CD14-positive monocyte (primary cell): Measurements from ENCODE around the gene CDRT4. TPM values are rescaled to one million over a fixed set of nuclear protein-coding genes. Genes with fewer than 3 reads are reported as not detected.

ENCODE experiments used
- DNase-seq, 3 donors: peaks; one replicate each; pipeline ENCODE4 v3.0.0-alpha.2; 2011 to 2022
- H2AFZ ChIP-seq: 2 replicates; pipeline ENCODE4 v1.6.0; 2012; ENCODE audit warnings: mild to moderate bottlenecking, low read depth, low read length, inconsistent platforms; ENCODE audit not compliant: insufficient read depth, poor library complexity, severe bottlenecking
- H3K27ac ChIP-seq, 2 donors: 1 replicate in 1 of 2; 2 replicates in 1 of 2; pipeline ENCODE4 v1.5.1; 2012 to 2013; ENCODE audit warnings: low read length in 2 of 2, control low read depth in 1 of 2, inconsistent platforms in 1 of 2, low read depth in 1 of 2, mild to moderate bottlenecking in 1 of 2
- H3K27me3 ChIP-seq, 2 donors: one replicate each; pipeline versions ENCODE4 v1.6.0 to v1.6.1; 2011 to 2013; ENCODE audit warnings: low read length in 2 of 2; ENCODE audit not compliant: control insufficient read depth in 2 of 2, insufficient read depth in 2 of 2
- H3K36me3 ChIP-seq, 2 donors: replicated peaks in 1 of 2; 1 replicate in 1 of 2; 2 replicates in 1 of 2; pipeline versions ENCODE4 v1.5.1 to v1.6.1; 2012 to 2013; ENCODE audit warnings: low read length in 2 of 2, control low read depth in 1 of 2, inconsistent platforms in 1 of 2, mild to moderate bottlenecking in 1 of 2; ENCODE audit not compliant: insufficient read depth in 2 of 2, control insufficient read depth in 1 of 2
- H3K4me1 ChIP-seq, 2 donors: 1 replicate in 1 of 2; 2 replicates in 1 of 2; pipeline versions ENCODE4 v1.5.1 to v1.6.1; 2012 to 2013; ENCODE audit warnings: low read length in 2 of 2, control low read depth in 1 of 2, inconsistent platforms in 1 of 2, mild to moderate bottlenecking in 1 of 2, moderate library complexity in 1 of 2; ENCODE audit not compliant: insufficient read depth in 2 of 2, control insufficient read depth in 1 of 2
- H3K4me2 ChIP-seq: replicated peaks from 2 replicates; pipeline ENCODE3; 2012; ENCODE audit warnings: low read length, moderate library complexity, mild to moderate bottlenecking; ENCODE audit not compliant: poor library complexity, severe bottlenecking; ENCODE audit errors: extremely low read depth
- H3K4me3 ChIP-seq, 3 experiments: fragments of 200-600 bp in 1 of 3; sonication (generic) in 1 of 3; replicated peaks in 1 of 3; 1 replicate in 2 of 3; 2 replicates in 1 of 3; pipeline ENCODE4 v1.5.1; 2011 to 2013; ENCODE audit warnings: low read length in 3 of 3, mild to moderate bottlenecking in 3 of 3, control low read depth in 2 of 3, low read depth in 2 of 3, inconsistent platforms in 1 of 3, moderate library complexity in 1 of 3
- H3K79me2 ChIP-seq: 2 replicates; pipeline ENCODE4 v1.6.0; 2012; ENCODE audit warnings: mild to moderate bottlenecking, control low read depth, inconsistent platforms, low read length, moderate library complexity; ENCODE audit not compliant: insufficient read depth
- H3K9ac ChIP-seq: 2 replicates; pipeline ENCODE4 v1.6.0; 2017; ENCODE audit warnings: low read length, mild to moderate bottlenecking; ENCODE audit not compliant: insufficient read depth, poor library complexity, severe bottlenecking
- H3K9me3 ChIP-seq, 2 donors: replicated peaks in 1 of 2; 1 replicate in 1 of 2; 2 replicates in 1 of 2; pipeline versions ENCODE4 v1.5.1 to v1.6.1; 2012 to 2013; ENCODE audit warnings: low read length in 2 of 2, control low read depth in 1 of 2; ENCODE audit not compliant: control insufficient read depth in 1 of 2, insufficient read depth in 1 of 2
- H4K20me1 ChIP-seq: 2 replicates; pipeline ENCODE4 v1.6.0; 2012; ENCODE audit warnings: mild to moderate bottlenecking, low read length, control low read depth, moderate library complexity; ENCODE audit not compliant: insufficient read depth
- H3K27ac Mint-ChIP-seq, 7 donors: one replicate each; pipeline ENCODE4 v1.8.0; 2020; ENCODE audit warnings: mild to moderate bottlenecking in 7 of 7, mixed read lengths in 7 of 7, moderate library complexity in 6 of 7, inconsistent platforms in 2 of 7
- H3K27me3 Mint-ChIP-seq, 3 donors: one replicate each; pipeline ENCODE4 v1.8.0; 2021 to 2022; ENCODE audit warnings: low read depth in 3 of 3, mild to moderate bottlenecking in 3 of 3, mixed read lengths in 3 of 3, moderate library complexity in 3 of 3, inconsistent platforms in 1 of 3
- H3K36me3 Mint-ChIP-seq, 2 donors: one replicate each; pipeline ENCODE4 v1.8.0; 2020; ENCODE audit warnings: mixed read lengths in 2 of 2, inconsistent platforms in 1 of 2, mild to moderate bottlenecking in 1 of 2
- H3K4me1 Mint-ChIP-seq: one replicate; pipeline ENCODE4 v1.8.0; 2020; ENCODE audit warnings: mild to moderate bottlenecking, mixed read lengths
- H3K4me3 Mint-ChIP-seq, 2 donors: one replicate each; pipeline ENCODE4 v1.8.0; 2020; ENCODE audit warnings: mild to moderate bottlenecking in 2 of 2, mixed read lengths in 2 of 2, moderate library complexity in 1 of 2
- H3K9me3 Mint-ChIP-seq, 7 donors: one replicate each; pipeline ENCODE4 v1.8.0; 2020 to 2022; ENCODE audit warnings: mixed read lengths in 7 of 7, mild to moderate bottlenecking in 6 of 7, moderate library complexity in 6 of 7, inconsistent platforms in 2 of 7
- CTCF ChIP-seq: fragments of 200-600 bp; IDR thresholded peaks from one replicate; pipeline ENCODE4 v1.8.0; 2022; ENCODE audit warnings: antibody characterized with exemption, mild to moderate bottlenecking
- WGBS: methylation state at CpG from one replicate; pipeline ENCODE4 v1.1.5; 2013; ENCODE audit warnings: missing lambda C conversion rate; ENCODE audit not compliant: insufficient coverage; 5-methylcytosine and 5-hydroxymethylcytosine counted together
- intact Hi-C, 2 donors: fragments of 100-400 bp; cut with micrococcal nuclease; formaldehyde crosslinking; loops; one replicate each; pipeline versions ENCODE4 v1.15.0 to v1.15.1; 2023
- polyA plus RNA-seq, 3 donors: library from polyadenylated mRNA; depleted of rRNA in 1 of 3; unstranded in 2 of 3; stranded (reverse) in 1 of 3; fragments of 300-500 nt in 2 of 3; fragments of >200 nt in 1 of 3; fragmentation: Illumina TruSeq in 2 of 3; gene quantifications; 1 replicate in 2 of 3; 2 replicates in 1 of 3; pipeline ENCODE4 v1.2.3, GENCODE V29; 2012 to 2021

Gene CDRT4
- polyA plus RNA-seq, 3 donors, result 0.34 to 0.71 TPM; not detected in 1

DNA sequence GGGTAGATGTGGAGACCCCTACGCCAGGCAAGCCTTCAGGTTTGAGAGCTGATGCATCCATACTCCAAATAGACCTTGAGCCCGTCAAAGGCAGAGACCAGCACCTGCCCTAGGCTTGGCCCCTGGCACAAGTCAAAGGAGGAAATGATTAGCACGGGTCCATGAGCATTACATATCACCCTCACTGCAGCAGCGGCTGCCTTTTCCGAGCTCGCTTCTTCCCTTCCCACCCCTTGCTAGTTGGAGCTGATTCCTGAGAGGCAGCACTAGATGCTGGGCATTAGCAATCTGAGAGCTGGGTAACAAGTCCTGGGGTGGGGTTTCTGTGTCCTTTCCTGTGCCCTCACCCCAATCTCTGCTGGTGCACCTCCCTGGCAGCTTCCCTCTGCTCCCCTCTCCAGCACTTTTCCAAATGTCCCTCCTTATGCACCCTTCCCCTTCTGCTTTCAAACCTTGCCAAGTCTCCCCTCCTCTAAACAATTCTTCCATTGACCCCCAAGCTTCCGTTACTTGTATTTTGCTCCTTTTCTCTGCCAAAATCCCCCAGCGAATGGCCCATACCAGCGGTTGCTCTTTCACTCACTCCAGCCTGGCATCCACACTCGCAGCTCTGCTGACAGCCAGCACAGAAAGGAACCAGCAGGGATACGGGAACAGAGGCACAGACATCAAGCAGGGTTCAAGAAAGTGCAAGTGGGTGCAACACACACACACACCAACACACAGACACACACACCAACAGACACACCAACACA, 3.0 kb downstream of the CDRT4 start:
- TF ChIP-seq CTCF, result no peak
- Mint-ChIP-seq H3K4me3 (no peak overlapping the region), H3K27me3 (peaks cover 0 to 5% (median 0%) of the 10 kb centered on the region in 3 donors), H3K4me1 (no peaks in the 10 kb centered on the region), H3K36me3 (no peaks in the 10 kb centered on the region), H3K9me3 (peaks cover 0 to 5% (median 0%) of the 10 kb centered on the region in 7 donors), H3K27ac (no peak overlapping the region)
- Histone ChIP-seq H2AFZ (no peak overlapping the region), H3K36me3 (no peaks in the 10 kb centered on the region), H3K27me3 (no peaks in the 10 kb centered on the region), H3K4me3 (no peak overlapping the region), H3K79me2 (no peaks in the 10 kb centered on the region), H3K9ac (no peak overlapping the region), H3K9me3 (no peaks in the 10 kb centered on the region), H3K4me1 (no peaks in the 10 kb centered on the region), H3K27ac (no peak overlapping the region), H4K20me1 (no peaks in the 10 kb centered on the region), H3K4me2 (no peak overlapping the region)
- 94% methylated on average over 6 of the region's 11 CpGs for WGBS
- DNase-seq, result no peak
- intact Hi-C loops, result loop anchor here in 1 of 2 donors (5.0 kb wide), 1 partner anchor 152 kb away; no protein-coding TSS in a partner anchor

- no peaks in the 10 kb centered on the region for H3K4me1 Mint-ChIP-seq
- WGBS, result 90% methylated on average over 6 of the region's 11 CpGs
- Histone ChIP-seq H3K4me3 (no peak overlapping the region), H2AFZ (no peak overlapping the region), H4K20me1 (no peaks in the 10 kb centered on the region), H3K4me2 (no peak overlapping the region), H3K4me1 (no peaks in the 10 kb centered on the region), H3K27me3 (no peaks in the 10 kb centered on the region), H3K9me3 (no peaks in the 10 kb centered on the region), H3K27ac (no peak overlapping the region), H3K9ac (no peak overlapping the region), H3K36me3 (no peaks in the 10 kb centered on the region), H3K79me2 (no peaks in the 10 kb centered on the region)
- intact Hi-C loops, result loop anchor here in 1 of 2 donors (5.0 kb wide), 1 partner anchor 151 kb away; no protein-coding TSS in a partner anchor
- H3K27me3 Mint-ChIP-seq, result peaks cover 0 to 3% (median 0%) of the 10 kb centered on the region in 3 donors
- no peak for TF ChIP-seq CTCF
- H3K27ac Mint-ChIP-seq, result no peak overlapping the region
- no peak overlapping the region for H3K4me3 Mint-ChIP-seq
- H3K9me3 Mint-ChIP-seq, result peaks cover 0 to 5% (median 0%) of the 10 kb centered on the region in 7 donors
- no peak for DNase-seq
- no peaks in the 10 kb centered on the region for H3K36me3 Mint-ChIP-seq
Observed at GRCh38 chr17:15462976-15463772, 4.2 kb downstream of the CDRT4 start.
